GM19043 (cell line): ENCODE measurements around the gene OOSP1.
"Not testable (repeated sequence)": the region's sequence is repeated elsewhere in the genome, so short reads cannot be mapped to it uniquely, and the experiment has no call there.

ENCODE experiments used
- ATAC-seq: cut with Tn5 transposase; IDR thresholded peaks from one replicate; pipeline ENCODE4 v1.9.1; 2021; ENCODE audit warnings: low read depth; ENCODE audit not compliant: unreplicated experiment

The OOSP1 gene

DNA sequence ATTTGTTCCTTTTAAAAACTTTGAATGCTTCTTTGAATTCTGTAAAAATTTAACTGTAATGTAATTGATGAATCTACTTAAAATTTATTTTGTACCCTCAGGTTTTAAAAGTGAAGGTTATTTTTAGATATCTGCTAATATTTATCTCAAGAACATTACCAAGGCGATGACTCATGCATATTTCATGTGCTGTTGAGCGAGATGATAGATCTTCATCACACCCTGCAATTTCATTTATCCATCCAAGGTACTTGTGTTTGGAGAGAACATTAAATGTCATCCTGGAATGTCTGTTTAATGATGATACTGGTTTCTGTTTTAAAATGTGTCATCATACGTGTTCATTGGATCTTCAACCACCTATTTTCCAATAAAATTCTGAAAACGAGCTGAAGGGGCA is 18.9 kb downstream of the OOSP1 start:
- ATAC-seq = no peak

DNA sequence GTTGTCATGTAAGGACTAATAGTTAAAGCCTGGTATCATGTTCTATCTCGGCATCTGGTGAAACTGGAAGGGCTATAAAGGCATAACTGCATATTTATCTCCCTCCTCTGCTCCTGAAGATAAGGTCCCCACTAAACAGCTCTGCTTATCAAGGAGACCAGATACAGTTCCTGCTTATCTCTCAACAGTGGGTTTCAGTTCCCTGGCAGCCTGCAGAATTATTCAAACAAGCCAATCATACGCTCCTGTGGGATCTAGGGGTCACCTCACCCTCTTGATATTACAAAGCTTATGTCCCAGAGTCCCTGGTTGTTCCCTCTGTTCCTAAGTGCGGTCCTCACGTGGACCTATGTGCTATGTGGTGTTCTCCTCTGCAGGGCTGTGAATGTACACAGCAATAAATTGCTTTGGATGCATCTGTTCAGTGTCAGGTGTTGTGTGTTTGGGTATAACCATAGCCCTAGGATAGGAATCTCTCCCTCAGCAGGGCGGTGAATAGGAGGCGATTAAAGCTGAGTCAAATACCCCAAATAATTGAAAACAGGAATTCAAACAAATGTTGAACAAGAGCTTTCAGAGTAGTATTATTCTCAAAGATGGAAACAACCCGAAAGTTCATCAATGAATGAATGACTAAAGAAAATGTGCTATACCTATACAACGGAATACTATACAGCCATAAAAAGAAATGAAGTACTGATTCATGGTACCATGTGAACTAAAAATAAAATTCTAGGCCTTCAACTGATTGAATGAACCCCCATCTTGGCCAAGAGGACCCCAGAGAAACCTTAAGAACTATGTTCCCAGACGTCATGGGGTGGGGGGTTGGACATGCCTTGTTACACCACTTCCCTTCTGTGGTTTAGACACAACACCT is 22.5 kb downstream of the OOSP1 start:
- ATAC-seq = no peak

DNA sequence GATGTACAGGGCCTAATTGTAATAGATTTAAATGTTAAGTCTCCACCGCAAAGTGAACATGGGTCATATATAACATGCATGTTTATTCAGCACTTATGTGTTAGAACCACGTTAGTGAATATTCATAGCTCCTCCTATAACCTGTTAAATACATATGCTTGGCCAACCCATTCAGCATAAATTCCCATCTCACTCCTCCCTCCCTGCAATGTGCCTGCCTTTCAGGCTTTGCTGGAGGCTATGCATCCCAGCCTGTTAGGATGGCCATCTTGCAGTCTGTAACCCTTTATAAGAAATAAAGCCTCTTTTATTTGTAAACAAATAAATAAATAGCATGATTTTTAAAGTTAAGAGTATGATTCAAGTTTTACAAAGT is 23.9 kb downstream of the OOSP1 start:
- no peak for ATAC-seq

DNA sequence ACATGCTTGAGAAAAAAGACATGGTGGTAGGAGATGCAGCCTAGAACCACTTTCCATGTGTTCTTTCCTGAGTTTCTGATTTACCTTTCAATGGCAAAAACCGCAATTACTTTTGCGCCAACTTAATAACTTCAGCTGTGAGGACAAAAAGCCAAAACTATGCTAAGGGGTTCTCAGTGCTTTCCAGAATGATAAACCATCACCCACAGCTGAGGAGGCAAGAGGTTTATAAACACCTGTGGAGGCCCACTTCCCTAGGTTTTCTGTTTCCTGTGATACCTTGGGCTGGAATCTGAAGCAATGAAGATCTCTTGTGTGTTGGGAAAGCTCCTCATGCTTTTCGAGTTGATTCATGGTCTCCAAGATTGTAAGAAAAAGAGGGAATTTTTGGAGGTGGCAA is 25.5 kb downstream of the OOSP1 start, which contains the start of gene OOSP4A:
TSS of gene OOSP4A (plus strand) at position 301 of the 400 bp plus-strand sequence. CDS start at position 301, 0 bp downstream.
- no peak for ATAC-seq

DNA sequence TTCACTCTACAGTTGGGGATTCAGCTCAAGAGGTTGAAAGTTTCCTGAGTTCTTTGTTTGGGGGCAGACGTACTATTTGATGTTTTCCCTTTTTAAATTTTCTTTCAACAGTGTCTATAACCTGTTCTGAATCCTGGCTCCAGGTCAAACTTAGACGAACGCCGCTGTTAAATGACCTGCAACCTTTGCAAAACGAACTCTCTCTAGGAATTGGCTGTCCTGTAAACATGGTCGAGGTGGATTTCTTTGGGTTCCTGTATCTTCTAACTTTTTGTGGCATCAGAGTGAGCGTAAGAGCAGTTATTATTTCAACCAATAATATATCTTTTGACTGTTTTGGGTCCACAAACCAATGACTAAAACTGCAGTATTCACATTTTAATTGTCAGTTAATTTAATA is 27.2 kb downstream of the OOSP1 start:
- ATAC-seq = no peak

DNA sequence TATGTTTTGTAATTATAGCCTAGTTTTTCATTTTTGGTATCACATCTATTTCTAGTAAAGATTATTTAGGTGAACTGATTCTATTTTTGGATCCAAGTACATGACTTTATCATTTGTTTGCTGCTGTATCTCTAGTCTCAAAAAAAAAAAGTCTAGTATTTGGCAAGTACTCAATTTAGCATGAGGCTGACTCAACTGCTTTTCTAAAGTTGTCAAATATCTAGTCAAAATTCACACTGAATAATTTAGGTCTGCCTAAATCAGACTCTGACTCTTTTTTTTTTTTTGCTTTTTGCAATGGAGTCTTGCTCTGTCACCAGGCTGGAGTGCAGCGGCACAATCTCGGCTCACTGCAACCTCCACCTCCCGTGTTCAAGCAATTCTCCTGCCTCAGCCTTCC is 28.0 kb downstream of the OOSP1 start:
- ATAC-seq = no peak

DNA sequence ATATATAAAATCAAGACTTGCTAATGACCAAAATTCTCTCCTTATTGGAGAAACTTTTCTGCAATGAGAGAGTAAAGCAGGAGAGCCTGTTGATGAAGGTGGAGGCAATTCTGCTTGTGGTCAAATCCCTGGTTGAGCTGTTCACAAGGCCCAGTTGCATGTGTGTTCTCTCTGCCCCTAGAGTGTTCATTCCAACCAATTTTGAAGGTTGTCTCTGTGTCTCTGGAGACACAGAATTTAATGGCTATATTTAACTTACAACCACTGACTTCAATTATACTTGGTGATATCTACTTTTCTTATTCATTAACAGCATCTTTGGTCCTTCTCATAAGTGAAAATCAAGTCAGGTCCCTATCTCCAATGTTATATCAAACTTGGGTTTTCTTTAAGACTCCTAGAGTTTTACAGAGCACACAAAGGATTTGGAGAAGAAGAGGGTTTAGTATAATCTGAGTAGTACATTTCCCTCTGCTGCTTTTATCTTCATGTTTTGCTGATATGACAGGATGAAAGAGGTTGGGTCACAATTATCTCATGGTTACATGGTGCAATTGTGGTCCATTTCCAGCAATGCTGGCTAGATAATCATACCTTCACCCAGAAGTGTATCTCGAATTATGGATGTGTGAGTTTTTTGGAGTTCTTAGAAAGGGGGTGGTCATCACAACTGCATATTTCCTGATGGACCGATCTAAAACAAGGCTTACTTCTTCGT is 29.6 kb downstream of the OOSP1 start:
- no peak for ATAC-seq

DNA sequence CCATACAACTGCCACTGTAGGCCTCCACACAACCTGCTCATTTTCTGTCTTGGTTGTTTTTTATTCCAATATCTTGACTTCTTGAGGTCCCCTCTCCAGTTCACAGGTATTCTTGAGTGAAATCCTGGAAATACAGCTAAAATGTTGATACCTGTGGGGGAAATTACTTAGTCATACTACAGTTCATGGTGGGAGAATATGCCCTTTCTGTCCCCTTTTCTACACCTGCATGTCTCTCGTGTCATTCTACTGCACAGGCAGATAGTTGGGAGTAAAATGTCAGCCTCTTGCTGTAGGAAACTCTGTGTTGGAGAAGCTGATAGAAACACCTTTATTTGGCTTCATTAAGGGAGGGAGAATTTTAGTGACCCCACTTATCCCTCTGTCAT is 30.2 kb downstream of the OOSP1 start:
- no peak for ATAC-seq

DNA sequence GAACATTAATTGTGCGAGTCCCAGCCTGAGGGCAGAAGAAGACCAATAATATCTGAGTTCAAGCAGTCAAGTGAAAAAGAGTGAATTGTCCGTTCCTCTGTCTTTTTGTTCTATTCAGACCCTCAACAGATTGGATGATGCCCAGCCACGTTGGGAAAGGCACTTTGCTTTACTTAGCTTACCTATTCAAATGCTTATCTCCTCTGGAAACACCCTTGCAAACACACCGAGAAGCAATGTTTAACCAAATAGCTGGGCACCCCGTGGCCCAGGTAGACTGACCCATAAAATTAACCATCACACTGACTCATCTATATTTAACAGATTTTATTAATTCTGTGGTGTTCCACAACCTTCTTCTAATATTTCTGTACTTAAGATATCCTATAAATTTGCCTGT is 34.9 kb downstream of the OOSP1 start:
- ATAC-seq = no peak

DNA sequence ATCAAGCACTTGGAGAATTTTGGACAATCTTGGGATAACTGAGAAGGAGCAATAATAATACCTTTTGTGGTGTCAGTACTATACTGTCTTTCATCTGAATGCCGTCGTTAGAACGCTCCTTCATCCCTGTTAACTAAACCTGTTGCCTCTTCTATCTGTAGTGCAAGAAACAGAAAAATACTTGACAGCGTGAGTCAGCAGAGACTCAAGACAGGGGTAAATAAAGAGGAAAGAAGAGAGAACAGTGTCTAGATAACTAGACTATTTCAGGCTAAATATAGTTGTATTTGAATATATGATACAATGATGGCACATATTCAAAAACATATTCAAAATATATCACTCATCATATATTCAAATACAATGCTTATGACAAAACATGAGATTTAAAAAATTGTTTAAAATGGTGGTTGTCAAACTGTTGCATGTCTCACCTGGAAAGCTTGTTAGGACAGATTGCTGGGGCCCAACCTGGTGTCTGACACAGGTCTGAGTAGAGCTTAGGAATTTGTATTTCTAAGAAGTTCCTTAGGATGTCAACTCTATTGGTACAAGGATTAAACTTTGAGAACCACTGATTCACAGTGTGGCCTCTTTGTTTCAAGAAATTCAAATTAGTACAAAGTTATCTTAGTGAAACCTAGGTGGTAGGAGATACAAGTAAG is 43.0 kb downstream of the OOSP1 start:
- no peak for ATAC-seq

DNA sequence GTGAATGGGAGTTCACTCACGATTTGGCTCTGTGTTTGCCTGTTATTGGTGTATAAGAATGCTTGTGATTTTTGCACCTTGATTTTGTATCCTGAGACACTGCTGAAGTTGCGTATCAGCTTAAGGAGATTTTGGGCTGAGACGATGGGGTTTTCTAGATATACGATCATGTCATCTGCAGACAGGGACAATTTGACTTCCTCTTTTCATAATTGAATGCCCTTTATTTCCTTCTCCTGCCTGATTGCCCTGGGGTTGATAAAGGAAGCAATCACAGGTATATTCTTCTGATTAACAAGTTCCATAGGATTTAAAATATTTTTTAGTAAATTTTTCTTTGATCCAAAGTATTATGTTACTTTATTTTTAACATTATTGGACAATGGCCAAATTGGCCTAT is 43.8 kb downstream of the OOSP1 start:
- not testable (repeated sequence) for ATAC-seq

DNA sequence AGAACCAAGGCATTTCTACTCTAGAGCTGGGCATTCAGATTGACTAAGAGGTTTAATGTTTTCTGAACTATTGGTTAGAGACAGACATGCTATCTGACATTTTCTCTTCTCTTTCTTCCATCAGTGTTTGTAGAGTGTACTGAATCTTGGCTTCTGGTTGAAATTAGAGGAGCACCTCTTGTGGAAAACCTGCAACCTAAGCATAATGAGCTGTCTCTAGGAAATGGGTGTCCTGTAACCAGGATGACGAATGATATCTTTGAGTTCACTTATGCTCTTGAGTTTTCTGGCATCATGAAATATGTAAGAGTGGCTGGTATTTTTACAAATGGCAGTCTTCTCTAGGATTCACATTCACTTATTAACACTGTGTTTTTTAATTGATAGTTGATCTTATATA is 45.0 kb downstream of the OOSP1 start:
- ATAC-seq = no peak

DNA sequence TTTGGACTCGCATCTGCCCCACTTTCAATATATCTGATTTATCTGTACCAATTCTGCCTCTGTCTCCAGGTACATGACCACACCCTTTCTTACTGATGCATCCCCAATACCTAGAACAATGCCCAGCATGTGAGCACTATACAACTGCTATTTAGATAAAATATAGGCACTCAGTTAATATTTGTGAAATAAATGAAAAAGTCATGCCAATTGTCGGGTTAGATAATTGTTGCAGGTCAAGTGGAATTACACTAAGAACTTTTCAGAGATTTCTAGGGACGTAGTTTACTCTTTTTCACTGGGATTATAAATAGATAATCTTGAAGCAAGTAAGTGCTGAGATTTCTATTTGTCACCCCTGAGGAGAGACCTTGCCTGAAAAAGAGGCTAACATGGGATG is 46.1 kb downstream of the OOSP1 start:
- no peak for ATAC-seq

DNA sequence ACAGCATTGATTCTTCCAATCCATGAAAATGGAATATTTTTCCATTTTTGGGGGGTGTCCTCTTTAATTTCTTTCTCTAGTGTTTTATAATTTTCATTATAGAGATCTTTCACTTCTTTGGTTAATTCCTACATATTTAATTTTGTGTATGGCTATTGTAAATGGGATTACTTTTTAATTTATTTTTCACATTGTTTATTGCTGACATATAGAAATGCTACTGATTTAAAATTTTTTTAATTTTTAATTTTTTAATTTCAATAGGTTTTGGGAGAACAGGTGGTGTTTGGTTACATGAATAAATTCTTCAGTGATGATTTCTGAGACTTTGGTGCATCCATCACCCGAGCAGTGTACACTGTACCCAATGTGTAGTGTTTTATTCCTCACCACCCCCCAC is 52.2 kb downstream of the OOSP1 start:
- ATAC-seq = no peak

DNA sequence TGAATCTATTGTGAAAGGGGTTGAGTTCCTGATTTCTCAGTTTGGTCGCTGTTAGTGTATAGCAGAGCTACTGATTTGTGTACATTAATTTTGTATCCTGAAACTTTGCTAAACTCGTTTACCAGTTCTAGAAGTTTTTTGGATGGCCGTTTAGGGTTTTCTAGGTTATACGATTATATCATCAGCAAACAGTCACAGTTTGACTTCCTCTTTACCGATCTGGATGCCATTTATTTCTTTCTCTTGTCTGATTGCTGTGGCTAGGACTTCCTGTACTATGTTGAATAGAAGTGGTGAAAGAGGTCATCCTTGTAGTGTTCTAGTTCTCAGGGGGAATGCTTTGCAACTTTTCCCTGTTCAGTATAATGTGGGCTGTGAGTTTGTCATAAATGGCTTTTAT is 54.2 kb downstream of the OOSP1 start:
- no peak for ATAC-seq

DNA sequence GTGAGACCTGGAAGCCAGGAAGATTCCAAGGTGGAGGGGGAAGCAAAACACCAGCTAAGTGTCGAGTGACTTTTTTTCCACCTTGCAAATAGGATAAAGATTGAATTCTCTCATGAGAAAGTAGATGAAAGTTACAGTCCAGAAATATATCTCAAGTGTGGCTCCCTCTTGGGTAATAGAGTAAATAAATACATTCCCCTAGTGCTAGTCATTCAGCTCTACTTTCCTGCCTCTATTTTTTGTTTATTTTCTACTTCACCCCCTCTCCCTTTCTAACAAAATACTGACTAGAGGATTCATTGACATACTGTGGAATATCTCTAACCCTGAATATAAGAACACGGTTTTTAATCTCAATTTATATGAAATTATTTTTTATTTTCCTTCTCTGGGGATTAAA is 59.6 kb downstream of the OOSP1 start:
- no peak for ATAC-seq

DNA sequence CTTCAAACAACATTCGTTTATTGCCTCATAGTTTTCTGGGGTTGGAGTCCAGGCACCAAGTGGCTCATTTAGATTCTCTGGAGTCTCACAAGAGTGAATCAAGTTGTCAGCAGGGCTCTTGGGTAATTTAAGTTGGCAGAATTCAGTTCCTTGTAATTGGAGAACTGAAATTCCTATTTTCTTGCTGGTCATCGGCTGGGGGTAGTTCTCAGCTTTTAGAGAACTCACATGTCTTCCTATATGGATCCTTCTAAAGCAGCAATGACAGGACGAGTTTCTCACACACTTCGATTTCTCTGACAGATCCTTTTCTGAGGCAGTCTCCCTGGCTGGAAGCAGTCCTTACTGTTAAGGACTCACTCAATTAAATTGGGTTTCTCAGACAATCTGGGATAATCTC is 61.5 kb downstream of the OOSP1 start:
- ATAC-seq = no peak

DNA sequence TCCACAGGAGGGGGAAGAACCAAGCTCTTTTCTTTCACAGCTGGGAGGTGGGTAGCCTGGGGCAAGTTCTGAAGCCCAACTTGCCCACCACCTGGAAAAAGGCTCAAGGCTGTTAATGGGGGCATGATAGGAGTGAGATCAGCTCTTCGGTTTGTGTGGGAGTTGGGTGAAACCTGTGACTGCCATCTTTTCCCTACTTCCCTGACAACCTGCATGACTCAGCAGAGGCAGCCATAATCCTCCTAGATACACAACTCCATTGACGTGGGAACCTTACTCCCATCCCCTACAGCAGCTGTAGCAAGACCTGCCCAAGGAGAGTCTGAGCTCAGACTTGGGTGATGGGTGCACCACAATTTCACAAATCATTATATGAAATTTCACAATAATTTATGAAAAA is 65.5 kb downstream of the OOSP1 start:
- no peak for ATAC-seq

DNA sequence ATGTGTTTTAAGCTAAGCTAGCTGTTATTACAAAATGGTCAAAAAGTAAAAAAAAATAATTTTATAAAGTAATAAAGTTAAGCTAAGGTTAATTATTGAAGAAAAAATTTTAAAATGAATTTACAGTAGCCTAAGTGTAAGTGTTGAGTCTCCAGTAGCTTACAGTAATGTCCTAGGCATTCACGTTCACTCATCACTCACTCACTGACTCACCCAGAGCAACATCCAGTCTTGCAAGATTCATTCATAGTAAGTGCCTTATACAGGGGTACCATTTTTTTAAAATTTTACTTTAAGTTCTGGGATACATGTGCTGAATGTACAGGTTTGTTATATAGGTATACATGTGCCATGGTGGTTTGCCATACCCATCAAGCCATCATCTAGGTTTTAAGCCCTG is 67.1 kb downstream of the OOSP1 start:
- ATAC-seq = no peak
